ENCODE results near the gene CDX2. TPM values are rescaled to one million over a fixed set of nuclear protein-coding genes. Genes with fewer than 3 reads are reported as not detected.
A peak's percentile ranks its signal among the peaks of the same experiment; 100 is the strongest.
"Not testable (repeated sequence)": the region's sequence is repeated elsewhere in the genome, so short reads cannot be mapped to it uniquely, and the experiment has no call there.

Gene CDX2
- total RNA-seq, 1 donor from 2014 or later: not detected

DNA sequence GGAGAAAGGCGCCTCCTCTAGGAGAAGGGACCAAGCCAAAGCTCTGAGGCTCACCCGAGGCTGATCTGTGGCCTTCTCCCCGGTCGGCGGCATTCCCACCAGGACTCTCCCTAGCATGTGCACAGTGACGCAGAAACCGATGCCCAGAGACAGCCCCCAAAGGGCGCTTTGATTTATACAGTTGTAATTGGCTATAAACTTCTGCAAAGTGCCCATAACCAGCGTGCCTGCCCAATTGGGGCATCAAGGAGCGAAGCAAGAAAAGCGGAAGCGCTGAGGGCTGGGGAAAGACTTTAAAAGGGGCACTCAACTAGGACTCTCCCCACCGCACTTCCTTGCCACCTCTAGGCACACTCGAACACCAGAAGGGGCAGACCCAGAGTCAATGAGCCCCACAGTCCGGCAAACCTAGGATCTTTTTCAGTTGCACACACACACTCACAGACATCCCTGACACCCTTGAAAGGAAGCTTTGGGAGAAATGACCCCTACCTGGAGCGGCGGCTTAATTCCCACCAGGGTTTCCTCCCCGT, 1.8 kb downstream of the CDX2 start:
- no peak for ATAC-seq
- DNase-seq: no peak
- intact Hi-C loops (cut with micrococcal nuclease): no loop called here

GRCh38 chr13:27966641-27967202, 2.4 kb downstream of the CDX2 start:
- no peak for DNase-seq
- no peak for ATAC-seq
- intact Hi-C loops (cut with micrococcal nuclease): no loop called here

DNA sequence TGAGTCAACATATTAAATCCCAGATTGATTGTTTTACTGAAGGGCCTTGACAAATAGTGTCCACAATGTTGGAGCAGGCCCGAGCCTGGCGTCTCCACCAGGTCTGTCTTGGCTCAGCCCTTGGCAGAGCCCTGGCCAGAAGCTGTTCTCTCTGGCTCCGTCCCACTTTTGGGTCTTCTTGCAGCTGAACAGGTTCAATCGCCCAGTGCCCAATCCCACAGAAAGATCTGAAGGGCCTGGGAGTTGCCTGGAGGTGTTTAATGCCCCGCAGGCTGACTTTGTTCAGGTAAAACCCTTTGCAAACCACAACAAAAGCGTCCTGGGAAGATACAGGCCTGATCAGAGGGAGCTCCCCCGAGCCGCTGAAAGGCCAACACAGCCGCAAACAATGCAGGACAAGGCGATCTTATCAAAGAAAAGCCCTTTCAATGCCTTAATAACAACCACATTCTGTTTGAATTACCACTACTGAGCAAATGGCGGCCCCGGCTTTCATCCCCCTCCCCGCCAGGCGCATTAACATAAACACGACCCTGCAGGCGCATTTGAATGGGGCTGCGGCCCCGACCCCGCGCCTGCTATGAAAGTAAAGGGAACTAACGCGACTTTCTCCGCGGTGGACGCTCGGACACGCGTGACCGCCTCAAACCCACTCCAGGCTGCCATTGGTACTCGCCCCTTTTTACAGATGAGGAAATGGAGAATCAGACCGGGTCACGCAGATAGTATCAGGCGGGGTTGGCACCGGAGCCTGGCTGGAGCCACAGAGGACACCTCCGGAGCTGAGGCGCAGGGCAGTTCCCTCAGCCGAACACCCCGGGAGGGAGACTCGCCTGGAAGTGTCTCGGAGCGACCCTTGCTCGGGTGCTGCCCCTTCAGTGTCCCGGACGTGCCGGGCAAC, 3.1 kb downstream of the CDX2 start:
- intact Hi-C loops (cut with micrococcal nuclease): no loop called here
- ATAC-seq (no peak), DNase-seq (no peak)

DNA sequence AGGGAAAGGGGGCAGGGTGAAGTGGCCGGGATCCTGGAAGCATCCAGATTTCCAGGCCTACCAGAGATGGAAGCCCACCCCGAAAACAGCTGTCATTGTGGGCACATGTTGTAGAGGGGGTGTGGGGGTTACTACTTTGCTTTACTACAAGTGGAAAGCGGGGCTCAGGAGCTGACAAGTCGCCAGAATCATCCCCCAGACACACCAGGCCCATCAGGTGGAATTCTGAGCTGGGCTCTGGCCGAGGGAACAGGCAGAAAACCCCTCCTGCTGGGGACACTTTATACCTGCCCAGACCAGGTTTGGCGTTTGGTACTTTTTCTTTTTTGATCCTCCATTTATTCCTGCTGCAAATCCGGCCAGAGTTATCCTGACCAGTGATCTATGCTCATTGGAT, 3.8 kb downstream of the CDX2 start:
- DNase-seq: no peak
- no peak for ATAC-seq
- intact Hi-C loops (cut with micrococcal nuclease): no loop called here

DNA sequence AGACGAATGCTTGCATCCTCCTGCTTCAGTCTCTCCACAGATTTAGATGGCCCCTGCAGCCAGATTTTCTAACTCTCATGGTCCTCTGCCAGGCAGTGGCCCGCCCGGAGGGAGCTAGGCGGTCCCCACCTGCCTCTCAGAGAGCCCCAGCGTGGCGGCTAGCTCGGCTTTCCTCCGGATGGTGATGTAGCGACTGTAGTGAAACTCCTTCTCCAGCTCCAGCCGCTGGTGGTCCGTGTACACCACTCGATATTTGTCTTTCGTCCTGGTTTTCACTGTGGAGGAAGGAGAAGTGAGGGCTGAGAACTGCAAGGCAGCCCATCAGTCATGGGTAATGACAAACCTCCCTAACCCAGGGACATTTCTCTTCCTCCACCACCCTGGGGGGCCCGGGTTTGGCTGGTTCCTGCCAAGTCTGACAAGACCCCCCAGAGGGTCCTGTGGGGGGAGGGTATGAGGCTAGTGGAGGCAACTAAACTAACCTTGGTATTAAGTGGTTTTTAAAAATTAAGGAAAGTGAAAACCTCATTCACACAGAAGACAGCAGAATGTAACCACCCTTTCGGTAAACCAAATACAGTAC, 4.3 kb downstream of the CDX2 start:
- intact Hi-C loops (cut with micrococcal nuclease): no loop called here
- no peak for DNase-seq
- ATAC-seq: no peak

DNA sequence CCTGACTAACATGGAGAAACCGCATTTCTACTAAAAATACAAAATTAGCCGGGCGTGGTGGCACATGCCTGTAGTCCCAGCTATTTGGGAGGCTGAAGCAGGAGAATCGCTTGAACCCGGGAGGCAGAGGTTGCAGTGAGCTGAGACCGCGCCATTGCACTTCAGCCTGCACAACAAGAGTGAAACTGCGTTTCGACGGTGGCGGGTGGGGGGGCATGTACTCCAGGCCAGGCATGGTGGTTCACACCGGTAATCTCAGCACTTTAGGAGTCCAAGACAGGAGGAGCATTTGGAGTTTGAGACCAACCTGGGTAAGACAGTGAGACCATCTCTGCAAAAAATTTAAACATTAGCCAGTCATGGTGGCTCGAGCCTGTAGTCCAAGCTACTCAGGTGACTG, 4.9 kb downstream of the CDX2 start:
- ATAC-seq; intact Hi-C loops (cut with micrococcal nuclease): not testable (repeated sequence)

GRCh38 chr13:27963491-27963890, 5.6 kb downstream of the CDX2 start:
- ATAC-seq (no peak), DNase-seq (no peak)
- intact Hi-C loops (cut with micrococcal nuclease): no loop called here

More for the DNA sequence above, 4.9 kb downstream of the CDX2 start:
- DNase-seq: not testable (repeated sequence)

- ATAC-seq (no peak), DNase-seq (no peak)
- intact Hi-C loops (cut with micrococcal nuclease): no loop called here
Measured at GRCh38 chr13:27962982-27963381, 6.1 kb downstream of the CDX2 start.

GRCh38 chr13:27962128-27962841, 6.8 kb downstream of the CDX2 start:
- no peak for DNase-seq
- no peak for ATAC-seq
- intact Hi-C loops (cut with micrococcal nuclease): no loop called here

DNA sequence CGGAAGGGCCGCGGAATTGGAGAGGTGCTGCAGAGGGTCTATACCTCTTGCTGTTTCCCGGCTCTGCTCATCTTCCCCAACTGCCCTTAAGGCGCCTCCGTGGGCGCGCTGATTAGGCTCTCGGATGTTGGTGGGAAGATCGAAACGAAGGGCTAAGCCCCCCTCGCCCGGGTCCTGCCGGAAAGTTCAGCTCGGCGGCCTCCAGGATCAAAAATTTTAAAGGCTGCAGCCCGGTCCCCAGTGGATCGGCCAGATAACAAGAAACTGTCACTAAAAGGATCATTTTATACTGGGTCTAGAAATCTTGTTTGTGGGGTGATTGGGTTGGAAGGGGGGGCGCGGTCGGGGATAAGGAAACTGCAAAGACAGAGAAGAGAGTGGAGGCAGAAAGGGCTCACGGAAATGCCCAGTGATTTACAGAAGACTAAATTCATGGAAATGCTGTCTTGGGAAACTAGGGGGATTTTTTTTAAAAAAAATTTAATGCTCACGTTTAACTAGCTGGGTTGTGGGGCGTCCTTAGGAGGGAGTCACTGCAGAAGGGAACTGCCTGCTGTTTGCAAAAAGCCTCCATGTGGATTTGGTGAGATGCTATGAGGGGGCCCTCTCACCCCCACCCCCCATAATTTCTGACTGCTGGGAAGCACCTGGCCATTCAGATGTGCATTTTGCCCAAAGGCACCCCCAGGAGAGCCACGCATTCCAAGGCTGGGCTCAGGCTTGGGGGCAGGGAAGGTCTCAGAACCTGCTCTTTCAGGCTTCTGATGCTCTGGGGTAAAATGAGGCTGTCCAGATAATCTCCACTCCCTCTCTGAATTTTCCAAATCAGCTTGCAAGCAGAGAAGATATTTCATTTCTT, 7.7 kb downstream of the CDX2 start:
- no peak for DNase-seq
- ATAC-seq: no peak
- intact Hi-C loops (cut with micrococcal nuclease): no loop called here

DNA sequence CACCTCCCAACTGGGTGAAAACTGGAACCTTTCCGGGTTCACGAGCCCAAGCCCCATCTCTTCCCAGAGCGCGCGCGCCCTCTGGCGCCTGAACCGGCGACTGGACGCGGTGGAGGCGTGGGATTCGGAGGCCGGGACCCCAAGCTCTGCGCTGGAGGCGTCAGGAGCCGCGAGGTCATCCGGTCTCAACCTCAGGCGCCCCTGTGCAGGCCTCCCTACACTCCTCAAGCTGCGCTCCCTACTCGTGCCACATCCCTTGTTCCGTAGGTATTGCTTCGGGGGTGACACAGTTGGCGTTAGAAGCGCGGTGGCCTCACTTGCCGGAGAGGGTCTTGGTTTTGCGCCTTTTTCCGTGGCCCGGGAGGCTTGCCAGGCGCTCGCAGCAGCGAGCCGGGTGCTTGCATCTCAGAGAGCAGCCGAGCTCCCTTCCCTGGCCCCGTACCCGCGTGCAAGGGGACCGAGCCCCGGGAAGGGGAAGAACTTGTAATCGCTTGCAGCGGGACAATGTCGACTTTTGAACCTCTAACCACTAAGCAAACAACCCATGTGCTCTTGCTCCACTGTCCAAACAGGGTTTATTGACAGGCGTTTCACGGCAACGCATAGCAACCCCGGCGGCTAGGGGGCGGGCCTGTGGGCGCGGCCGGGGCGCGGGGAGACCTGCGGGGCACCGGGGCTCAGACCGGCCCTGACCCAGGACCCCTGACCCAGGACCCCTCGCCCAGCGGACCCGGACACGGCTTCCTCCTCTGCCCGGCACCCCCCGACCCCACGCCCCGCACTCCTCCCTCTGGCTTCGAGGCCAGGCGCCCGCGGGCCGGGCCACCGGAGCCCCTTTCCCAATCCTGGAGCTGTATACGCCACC, 8.5 kb downstream of the CDX2 start:
- ATAC-seq (peak; percentile 81), DNase-seq (peak; percentile 60)

GRCh38 chr13:27959976-27960361, 9.1 kb downstream of the CDX2 start:
- intact Hi-C loops (cut with micrococcal nuclease): no loop called here
- ATAC-seq: no peak
- DNase-seq: no peak

More for the DNA sequence above, 8.5 kb downstream of the CDX2 start:
- intact Hi-C loops (cut with micrococcal nuclease): no loop called here

- ATAC-seq: no peak
- DNase-seq: no peak
- intact Hi-C loops (cut with micrococcal nuclease): no loop called here
Measured at GRCh38 chr13:27956576-27957300, 12.4 kb downstream of the CDX2 start.

- no peak for DNase-seq
- intact Hi-C loops (cut with micrococcal nuclease): no loop called here
- no peak for ATAC-seq
Measured at GRCh38 chr13:27955014-27955591, 14.0 kb downstream of the CDX2 start.

GRCh38 chr13:27954406-27954851, 14.7 kb downstream of the CDX2 start:
- intact Hi-C loops (cut with micrococcal nuclease): no loop called here
- ATAC-seq (peak; percentile 72), DNase-seq (no peak)

- ATAC-seq (peak; percentile 99), DNase-seq (peak; percentile 85)
- intact Hi-C loops (cut with micrococcal nuclease): no loop called here
Measured at GRCh38 chr13:27953676-27954405, 15.3 kb downstream of the CDX2 start.
